Measurements from ENCODE around the gene UGT1A3.

DNA sequence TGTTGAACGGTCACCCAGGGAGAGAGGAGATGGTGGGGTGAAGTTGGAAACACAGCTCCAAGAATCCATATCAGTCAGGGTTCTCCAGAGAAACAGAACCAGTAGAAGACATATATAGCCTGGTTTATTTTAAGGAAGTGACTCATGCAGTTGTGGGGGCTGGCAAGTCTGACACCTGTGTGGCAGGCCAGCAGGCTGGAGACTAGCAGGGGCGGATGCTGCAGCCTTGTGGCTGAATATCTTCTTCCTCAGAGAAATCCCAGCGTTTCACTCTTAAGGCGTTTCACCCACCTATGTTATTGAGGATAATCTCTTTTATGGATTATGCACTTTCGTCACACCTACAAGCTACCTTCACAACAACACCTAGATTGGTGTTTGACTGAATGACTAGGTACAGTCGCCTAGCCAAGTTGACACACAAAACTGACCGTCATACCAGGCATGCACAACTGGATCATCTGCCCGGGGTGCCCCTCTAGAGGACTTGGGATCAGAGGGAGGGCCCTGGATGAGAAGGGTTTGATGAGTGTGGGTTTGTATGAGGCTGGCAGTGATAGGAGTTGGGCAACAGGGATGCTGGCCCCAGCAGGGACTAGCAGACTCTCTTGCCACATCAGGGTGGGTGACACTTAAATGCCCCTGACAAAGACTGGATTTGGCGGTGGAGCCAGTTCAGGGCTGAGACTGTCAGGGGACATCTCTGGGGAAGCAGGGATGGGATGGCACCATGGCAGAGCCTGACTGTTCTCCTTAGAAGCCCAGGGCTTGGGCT, 72.7 kb downstream of the UGT1A3 start:
- no peak for TF ChIP-seq HCFC1 (IDR thresholded peaks at IDR 0.05; ENCODE audit: low read length)
- TF ChIP-seq, protein P1, sequence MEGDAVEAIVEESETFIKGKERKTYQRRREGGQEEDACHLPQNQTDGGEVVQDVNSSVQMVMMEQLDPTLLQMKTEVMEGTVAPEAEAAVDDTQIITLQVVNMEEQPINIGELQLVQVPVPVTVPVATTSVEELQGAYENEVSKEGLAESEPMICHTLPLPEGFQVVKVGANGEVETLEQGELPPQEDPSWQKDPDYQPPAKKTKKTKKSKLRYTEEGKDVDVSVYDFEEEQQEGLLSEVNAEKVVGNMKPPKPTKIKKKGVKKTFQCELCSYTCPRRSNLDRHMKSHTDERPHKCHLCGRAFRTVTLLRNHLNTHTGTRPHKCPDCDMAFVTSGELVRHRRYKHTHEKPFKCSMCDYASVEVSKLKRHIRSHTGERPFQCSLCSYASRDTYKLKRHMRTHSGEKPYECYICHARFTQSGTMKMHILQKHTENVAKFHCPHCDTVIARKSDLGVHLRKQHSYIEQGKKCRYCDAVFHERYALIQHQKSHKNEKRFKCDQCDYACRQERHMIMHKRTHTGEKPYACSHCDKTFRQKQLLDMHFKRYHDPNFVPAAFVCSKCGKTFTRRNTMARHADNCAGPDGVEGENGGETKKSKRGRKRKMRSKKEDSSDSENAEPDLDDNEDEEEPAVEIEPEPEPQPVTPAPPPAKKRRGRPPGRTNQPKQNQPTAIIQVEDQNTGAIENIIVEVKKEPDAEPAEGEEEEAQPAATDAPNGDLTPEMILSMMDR (IDR thresholded peaks at IDR 0.05 in 2 of 3, conservative IDR thresholded peaks at IDR 0.05 in 1 of 3; ENCODE audit: control insufficient read depth in 2 of 3, extremely low read depth in 1 of 3, insufficient read depth in 1 of 3, low read depth in 3 of 3, low read length in 3 of 3), result no peak
- TF ChIP-seq DPF2 (IDR thresholded peaks at IDR 0.05), result no peak
- TF ChIP-seq TAF1 (IDR thresholded peaks at IDR 0.05; ENCODE audit: borderline replicate concordance, low read depth, low read length), result no peak
- no peak for TF ChIP-seq SMC3 (IDR thresholded peaks at IDR 0.05; ENCODE audit: borderline replicate concordance, low read length)
- no peak for TF ChIP-seq RBBP5 (conservative IDR thresholded peaks at IDR 0.05)
- no peak for TF ChIP-seq POLR2A (IDR thresholded peaks at IDR 0.05; ENCODE audit: low read depth, low read length)
- no peak for TF ChIP-seq ZNF274 (IDR thresholded peaks at IDR 0.05; ENCODE audit: insufficient read depth, insufficient read length)
- TF ChIP-seq SIN3A (IDR thresholded peaks at IDR 0.05; ENCODE audit: low read depth, low read length), result no peak
- TF ChIP-seq, protein P2, sequence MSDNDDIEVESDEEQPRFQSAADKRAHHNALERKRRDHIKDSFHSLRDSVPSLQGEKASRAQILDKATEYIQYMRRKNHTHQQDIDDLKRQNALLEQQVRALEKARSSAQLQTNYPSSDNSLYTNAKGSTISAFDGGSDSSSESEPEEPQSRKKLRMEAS (IDR thresholded peaks at IDR 0.05; ENCODE audit: low read depth, low read length), result no peak
- TF ChIP-seq, protein P3, sequence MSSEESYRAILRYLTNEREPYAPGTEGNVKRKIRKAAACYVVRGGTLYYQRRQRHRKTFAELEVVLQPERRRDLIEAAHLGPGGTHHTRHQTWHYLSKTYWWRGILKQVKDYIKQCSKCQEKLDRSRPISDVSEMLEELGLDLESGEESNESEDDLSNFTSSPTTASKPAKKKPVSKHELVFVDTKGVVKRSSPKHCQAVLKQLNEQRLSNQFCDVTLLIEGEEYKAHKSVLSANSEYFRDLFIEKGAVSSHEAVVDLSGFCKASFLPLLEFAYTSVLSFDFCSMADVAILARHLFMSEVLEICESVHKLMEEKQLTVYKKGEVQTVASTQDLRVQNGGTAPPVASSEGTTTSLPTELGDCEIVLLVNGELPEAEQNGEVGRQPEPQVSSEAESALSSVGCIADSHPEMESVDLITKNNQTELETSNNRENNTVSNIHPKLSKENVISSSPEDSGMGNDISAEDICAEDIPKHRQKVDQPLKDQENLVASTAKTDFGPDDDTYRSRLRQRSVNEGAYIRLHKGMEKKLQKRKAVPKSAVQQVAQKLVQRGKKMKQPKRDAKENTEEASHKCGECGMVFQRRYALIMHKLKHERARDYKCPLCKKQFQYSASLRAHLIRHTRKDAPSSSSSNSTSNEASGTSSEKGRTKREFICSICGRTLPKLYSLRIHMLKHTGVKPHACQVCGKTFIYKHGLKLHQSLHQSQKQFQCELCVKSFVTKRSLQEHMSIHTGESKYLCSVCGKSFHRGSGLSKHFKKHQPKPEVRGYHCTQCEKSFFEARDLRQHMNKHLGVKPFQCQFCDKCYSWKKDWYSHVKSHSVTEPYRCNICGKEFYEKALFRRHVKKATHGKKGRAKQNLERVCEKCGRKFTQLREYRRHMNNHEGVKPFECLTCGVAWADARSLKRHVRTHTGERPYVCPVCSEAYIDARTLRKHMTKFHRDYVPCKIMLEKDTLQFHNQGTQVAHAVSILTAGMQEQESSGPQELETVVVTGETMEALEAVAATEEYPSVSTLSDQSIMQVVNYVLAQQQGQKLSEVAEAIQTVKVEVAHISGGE (CRISPR knock-in tag; IDR thresholded peaks at IDR 0.05), result no peak
- TF ChIP-seq TCF3 (IDR thresholded peaks at IDR 0.05; ENCODE audit: borderline replicate concordance, insufficient read depth, low read depth, low read length), result no peak
- TF ChIP-seq FOXM1 (IDR thresholded peaks at IDR 0.05; ENCODE audit: low read depth, low read length), result no peak

Data from GM12878 (cell line).